Kidney (tissue), 14 donors: Measurements from ENCODE around the gene MTG1. TPM values are rescaled to one million over a fixed set of nuclear protein-coding genes. Genes with fewer than 3 reads are reported as not detected.

Experiments used
- DNase-seq, 5 donors: peaks; one replicate each; pipeline ENCODE4 v3.0.0-alpha.2; 2013 to 2020
- FAIRE-seq: peaks from 2 replicates; lab custom pipeline; 2012; peaks lifted over from hg19 to GRCh38; lab: Jason Lieb, UNC
- H3K27ac ChIP-seq, 2 donors: one replicate each; pipeline ENCODE4 v1.7.0; 2013; ENCODE audit warnings: low read depth in 2 of 2, low read length in 2 of 2, inconsistent platforms in 1 of 2
- H3K27me3 ChIP-seq: one replicate; pipeline ENCODE4 v1.7.1; 2013; ENCODE audit warnings: low read length, inconsistent platforms; ENCODE audit not compliant: control insufficient read depth, insufficient read depth
- H3K36me3 ChIP-seq, 3 donors: one replicate each; pipeline versions ENCODE4 v1.7.0 to v1.7.1; 2013; ENCODE audit warnings: low read length in 3 of 3, control low read depth in 1 of 3, inconsistent platforms in 1 of 3; ENCODE audit not compliant: insufficient read depth in 3 of 3, control insufficient read depth in 2 of 3
- H3K4me1 ChIP-seq, 3 donors: one replicate each; pipeline versions ENCODE4 v1.7.0 to v1.7.1; 2013; ENCODE audit warnings: low read length in 3 of 3, inconsistent platforms in 1 of 3, low read depth in 1 of 3; ENCODE audit not compliant: control insufficient read depth in 2 of 3, insufficient read depth in 2 of 3
- H3K4me3 ChIP-seq, 3 donors: one replicate each; pipeline versions ENCODE4 v1.7.0 to v1.8.1; 2013; ENCODE audit warnings: low read length in 3 of 3, control low read depth in 1 of 3, inconsistent platforms in 1 of 3
- H3K9ac ChIP-seq, 3 donors: one replicate each; pipeline versions ENCODE4 v1.7.0 to v1.7.1; 2013; ENCODE audit warnings: low read length in 3 of 3, control low read depth in 1 of 3, inconsistent platforms in 1 of 3
- H3K9me3 ChIP-seq, 3 donors: one replicate each; pipeline versions ENCODE4 v1.7.0 to v1.7.1; 2013; ENCODE audit warnings: low read length in 3 of 3, control low read depth in 1 of 3, inconsistent platforms in 1 of 3; ENCODE audit not compliant: control insufficient read depth in 2 of 3, insufficient read depth in 1 of 3
- CTCF ChIP-seq: IDR thresholded peaks from 3 replicates; pipeline ENCODE4 v1.5.1; 2012; ENCODE audit warnings: mild to moderate bottlenecking, moderate library complexity, borderline replicate concordance; ENCODE audit not compliant: insufficient read depth; ENCODE audit errors: extremely low read depth
- intact Hi-C: fragments of 100-400 bp; cut with DNase I; formaldehyde crosslinking; loops from one replicate; pipeline ENCODE4 v1.11.1; 2022
- polyA plus RNA-seq: library from polyadenylated mRNA; stranded (reverse); fragments of 350-450 nt; fragmentation: Illumina TruSeq; extraction: RNeasy Lipid Tissue Mini Kit (QIAGEN cat#74804); gene quantifications from one replicate; pipeline ENCODE4 v1.2.3, GENCODE V29; 2014; ENCODE audit warnings: low read depth, low replicate concordance; ENCODE audit not compliant: insufficient read depth
- total RNA-seq: library from RNA; stranded (reverse); fragmentation: NEBNext Ultra II Directional; extraction: Animal tissue kit (Norgen Biotek cat#: 25700); gene quantifications from one replicate; pipeline ENCODE4 v1.2.1, GENCODE V29; 2021
- donor health status: control.
- donor health status: control.
- donor health status: control.
- donor health status: control.
- donor health status: control.
- donor health status: DM: yes; HTN: yes; CAD: no.
- donor health status: Normal renal cell carcinoma (clear cell type).

The MTG1 gene
- total and polyA plus RNA-seq, 2 donors from 2014 or later = 51.1 to 68.5 TPM

GRCh38 chr10:133445268-133445732 is 51.3 kb downstream of the MTG1 start:
- Histone ChIP-seq H3K4me3 (no peak overlapping the region), H3K27ac (no peak overlapping the region), H3K27me3 (no peaks in the 10 kb centered on the region), H3K36me3 (no peaks in the 10 kb centered on the region), H3K9me3 (peaks cover 0 to 21% (median 9%) of the 10 kb centered on the region in 3 donors), H3K9ac (no peak overlapping the region), H3K4me1 (no peaks in the 10 kb centered on the region)
- DNase-seq (peak in 3 of 5 donors; percentile 4 to 68 (median 25)), FAIRE-seq (no peak)
- no peak for TF ChIP-seq CTCF
- intact Hi-C loops = no loop called here

- Histone ChIP-seq H3K9ac (no peak overlapping the region), H3K36me3 (no peaks in the 10 kb centered on the region), H3K4me1 (no peaks in the 10 kb centered on the region), H3K4me3 (no peak overlapping the region), H3K27me3 (no peaks in the 10 kb centered on the region), H3K9me3 (peaks cover 0 to 21% (median 9%) of the 10 kb centered on the region in 3 donors), H3K27ac (no peak overlapping the region)
- FAIRE-seq = no peak
- DNase-seq = peak in 1 of 5 donors; percentile 52
- no peak for TF ChIP-seq CTCF
- intact Hi-C loops = no loop called here
Observed at GRCh38 chr10:133445751-133446708, 52.1 kb downstream of the MTG1 start.

GRCh38 chr10:133446979-133447378 is 53.0 kb downstream of the MTG1 start:
- no peak overlapping the region for H3K27ac ChIP-seq
- H3K9me3 ChIP-seq = peaks cover 0 to 21% (median 9%) of the 10 kb centered on the region in 3 donors
- FAIRE-seq = no peak
- no peaks in the 10 kb centered on the region for H3K27me3 ChIP-seq
- intact Hi-C loops = no loop called here
- no peaks in the 10 kb centered on the region for H3K4me1 ChIP-seq
- no peak for TF ChIP-seq CTCF
- H3K36me3 ChIP-seq = no peaks in the 10 kb centered on the region
- no peak overlapping the region for H3K4me3 ChIP-seq
- DNase-seq = no peak
- H3K9ac ChIP-seq = no peak overlapping the region
